GM23338 (cell line): ENCODE measurements around the gene SUCLG2. TPM values are rescaled to one million over a fixed set of nuclear protein-coding genes. Genes with fewer than 3 reads are reported as not detected.

Experiments
- ATAC-seq: fragments of 200-7000 bp; cut with Tn5 transposase; 3 replicates; pipeline ENCODE4 v1.9.1; 2020
- DNase-seq: peaks from one replicate; pipeline ENCODE4 v3.0.0-alpha.2; 2015; ENCODE audit warnings: low spot score
- H2AFZ ChIP-seq: fragments of 200-600 bp; sonication (generic); 2 replicates; pipeline ENCODE4 v1.8.0; 2016; ENCODE audit warnings: antibody characterized with exemption, mild to moderate bottlenecking, moderate library complexity
- H3F3A ChIP-seq: fragments of 200-600 bp; sonication (generic); replicated peaks from 2 replicates; pipeline ENCODE4 v1.8.0; 2017; ENCODE audit warnings: antibody characterized with exemption, mixed run types, low read depth
- H3K27ac ChIP-seq: fragments of 200-600 bp; sonication (generic); 2 replicates; pipeline ENCODE4 v1.6.1; 2016; ENCODE audit warnings: low read depth
- H3K27me3 ChIP-seq: fragments of 200-600 bp; sonication (generic); 2 replicates; pipeline ENCODE4 v1.8.0; 2016; ENCODE audit warnings: mild to moderate bottlenecking, mixed run types, moderate library complexity; ENCODE audit not compliant: insufficient read depth
- H3K36me3 ChIP-seq: fragments of 200-600 bp; sonication (generic); 2 replicates; pipeline ENCODE4 v1.8.0; 2016; ENCODE audit warnings: mild to moderate bottlenecking; ENCODE audit not compliant: insufficient read depth
- H3K4me1 ChIP-seq: fragments of 200-600 bp; sonication (generic); 2 replicates; pipeline ENCODE4 v1.8.0; 2016; ENCODE audit warnings: mild to moderate bottlenecking, moderate library complexity; ENCODE audit not compliant: insufficient read depth
- H3K4me2 ChIP-seq: fragments of 200-600 bp; sonication (generic); 2 replicates; pipeline ENCODE4 v1.7.1; 2017; ENCODE audit warnings: mixed run types
- H3K4me3 ChIP-seq: fragments of 200-600 bp; sonication (generic); 2 replicates; pipeline ENCODE4 v1.6.1; 2016; ENCODE audit warnings: mixed run types
- H3K79me2 ChIP-seq: fragments of 200-600 bp; sonication (generic); replicated peaks from 2 replicates; pipeline ENCODE4 v1.8.0; 2017; ENCODE audit warnings: mild to moderate bottlenecking; ENCODE audit not compliant: insufficient read depth
- H3K9me2 ChIP-seq: fragments of 200-600 bp; sonication (generic); 2 replicates; pipeline ENCODE4 v1.8.0; 2017; ENCODE audit not compliant: insufficient read depth
- H4K20me1 ChIP-seq: fragments of 200-600 bp; sonication (generic); replicated peaks from 2 replicates; pipeline ENCODE4 v1.8.0; 2017; ENCODE audit warnings: mild to moderate bottlenecking; ENCODE audit not compliant: insufficient read depth
- H3K27ac Mint-ChIP-seq: 2 replicates; pipeline ENCODE4 v1.8.0; 2020; ENCODE audit warnings: inconsistent platforms, mild to moderate bottlenecking, moderate library complexity, mixed read lengths
- H3K27me3 Mint-ChIP-seq: 3 replicates; pipeline ENCODE4 v1.8.0; 2022; ENCODE audit warnings: low read depth, mild to moderate bottlenecking, moderate library complexity, mixed read lengths, inconsistent platforms; ENCODE audit not compliant: insufficient read depth, poor library complexity
- H3K36me3 Mint-ChIP-seq: 3 replicates; pipeline ENCODE4 v1.8.0; 2021; ENCODE audit warnings: low read depth, mild to moderate bottlenecking, inconsistent platforms, moderate library complexity, mixed read lengths
- H3K4me1 Mint-ChIP-seq: 3 replicates; pipeline ENCODE4 v1.8.0; 2020; ENCODE audit warnings: mild to moderate bottlenecking, inconsistent platforms, mixed read lengths
- H3K4me3 Mint-ChIP-seq: 3 replicates; pipeline ENCODE4 v1.8.0; 2021; ENCODE audit warnings: moderate library complexity, mild to moderate bottlenecking, inconsistent platforms, mixed read lengths
- H3K9me3 Mint-ChIP-seq: 3 replicates; pipeline ENCODE4 v1.8.0; 2020; ENCODE audit warnings: moderate library complexity, mild to moderate bottlenecking, inconsistent platforms, mixed read lengths
- CREB1 ChIP-seq: fragments of 250-450 bp; sonication (Bioruptor Pico); IDR thresholded peaks from 2 replicates; pipeline ENCODE4 v1.5.0; 2020; ENCODE audit warnings: low read depth, mild to moderate bottlenecking, moderate library complexity
- CTCF ChIP-seq, 2 experiments: fragments of 200-600 bp in 1 of 2; sonication (generic) in 1 of 2; conservative IDR thresholded peaks; 2 replicates each; pipeline versions ENCODE4 v1.5.1 to v1.6.1; 2016 to 2017; ENCODE audit warnings: antibody characterized with exemption in 2 of 2, low read depth in 2 of 2, mild to moderate bottlenecking in 2 of 2, moderate library complexity in 1 of 2
- EZH2 ChIP-seq: fragments of 200-600 bp; sonication (generic); IDR thresholded peaks from one replicate; pipeline ENCODE4 v1.8.0; 2017; ENCODE audit warnings: antibody characterized with exemption, mild to moderate bottlenecking, low read depth; ENCODE audit not compliant: unreplicated experiment
- EZH2phosphoT487 ChIP-seq: fragments of 200-600 bp; sonication (generic); IDR thresholded peaks from one replicate; pipeline ENCODE4 v1.8.1; 2018; ENCODE audit warnings: antibody characterized with exemption; ENCODE audit not compliant: unreplicated experiment
- JUNB ChIP-seq: IDR thresholded peaks from one replicate; pipeline ENCODE4 v1.6.1; 2016; ENCODE audit warnings: antibody characterized with exemption; ENCODE audit not compliant: unreplicated experiment
- NANOG ChIP-seq: IDR thresholded peaks from 2 replicates; pipeline ENCODE4 v1.6.1; 2016; ENCODE audit warnings: antibody characterized with exemption, borderline replicate concordance
- STAT1 ChIP-seq: IDR thresholded peaks from one replicate; pipeline ENCODE4 v1.6.1; 2016; ENCODE audit warnings: antibody characterized with exemption; ENCODE audit not compliant: unreplicated experiment
- ZNF331 ChIP-seq: fragments of 250-450 bp; sonication (Bioruptor Pico); IDR thresholded peaks from 2 replicates; pipeline ENCODE4 v1.5.0; 2020; ENCODE audit warnings: low read depth, mild to moderate bottlenecking, moderate library complexity
- ZNF462 ChIP-seq: fragments of 250-450 bp; sonication (Bioruptor Pico); IDR thresholded peaks from 2 replicates; pipeline ENCODE4 v1.5.0; 2020; ENCODE audit warnings: mild to moderate bottlenecking, moderate library complexity
- polyA plus RNA-seq: library from polyadenylated mRNA; unstranded; fragments of >200 nt; fragmentation: Nextera tagmentation; extraction: Ambion mirVana; gene quantifications from 2 replicates; pipeline ENCODE4 v1.2.1, GENCODE V29; 2016
- total RNA-seq: library from RNA; depleted of rRNA; stranded (reverse); fragments of >200 nt; shearing (Covaris generic); gene quantifications from 2 replicates; pipeline ENCODE4 v1.2.3, GENCODE V29; 2014
- TF ChIP-seq, protein P1 (sequence below): IDR thresholded peaks from one replicate; pipeline ENCODE4 v1.6.1; 2018; ENCODE audit warnings: antibody characterized with exemption; ENCODE audit not compliant: unreplicated experiment

The SUCLG2 gene
- total and polyA plus RNA-seq, 2 experiments from 2014 or later: 29.3 to 39.0 TPM

- Histone ChIP-seq H3K79me2 (peaks cover 20% of the 10 kb centered on the region; the same call in 1 of the 2 replicates), H4K20me1 (no peaks in the 10 kb centered on the region), H3K27me3 (no peaks in the 10 kb centered on the region)
Observed at GRCh38 chr3:67624078-67624477, 30.3 kb downstream of the SUCLG2 start.

DNA sequence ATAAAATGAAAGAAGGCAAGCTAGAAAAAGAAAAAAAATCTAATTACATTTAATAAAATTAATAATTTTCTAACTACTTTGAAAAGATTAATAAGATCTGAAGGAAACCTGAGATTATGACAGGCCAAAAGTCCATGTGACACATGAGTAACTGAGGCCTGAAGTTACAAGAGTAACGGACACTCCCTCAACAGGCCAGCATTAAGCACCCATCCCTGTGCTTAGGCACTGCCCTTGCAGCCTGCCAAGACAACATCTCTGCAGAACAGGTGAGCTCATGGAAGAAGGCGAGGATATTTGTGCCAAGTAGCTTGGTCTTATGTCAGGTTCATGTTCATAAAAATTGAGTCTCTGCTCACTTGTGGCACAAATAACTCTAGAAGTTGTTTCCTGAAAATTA, 31.8 kb downstream of the SUCLG2 start:
- H3K36me3 Mint-ChIP-seq: peaks cover 22% of the 10 kb centered on the region
- peaks cover 6% of the 10 kb centered on the region; the same call in 1 of the 2 replicates for H3K79me2 ChIP-seq
- no peak for TF ChIP-seq ZNF462

More at GRCh38 chr3:67624078-67624477, 30.3 kb downstream of the SUCLG2 start:
- H3K4me3 ChIP-seq: no peak overlapping the region
- no peak overlapping the region for H2AFZ ChIP-seq
- Mint-ChIP-seq H3K36me3 (peaks cover 22% of the 10 kb centered on the region), H3K4me1 (peaks cover 14% of the 10 kb centered on the region), H3K9me3 (no peaks in the 10 kb centered on the region), H3K4me3 (no peak overlapping the region), H3K27me3 (peaks cover 5% of the 10 kb centered on the region), H3K27ac (no peak overlapping the region)
- TF ChIP-seq EZH2 (no peak), NANOG (no peak), EZH2phosphoT487 (no peak), ZNF331 (no peak), STAT1 (no peak), CREB1 (CRISPR knock-in tag) (no peak), CTCF (conservative IDR thresholded peaks at IDR 0.05; ENCODE audit: low read depth in 2 of 2) (no peak), JUNB (no peak)
- TF ChIP-seq, protein P1, sequence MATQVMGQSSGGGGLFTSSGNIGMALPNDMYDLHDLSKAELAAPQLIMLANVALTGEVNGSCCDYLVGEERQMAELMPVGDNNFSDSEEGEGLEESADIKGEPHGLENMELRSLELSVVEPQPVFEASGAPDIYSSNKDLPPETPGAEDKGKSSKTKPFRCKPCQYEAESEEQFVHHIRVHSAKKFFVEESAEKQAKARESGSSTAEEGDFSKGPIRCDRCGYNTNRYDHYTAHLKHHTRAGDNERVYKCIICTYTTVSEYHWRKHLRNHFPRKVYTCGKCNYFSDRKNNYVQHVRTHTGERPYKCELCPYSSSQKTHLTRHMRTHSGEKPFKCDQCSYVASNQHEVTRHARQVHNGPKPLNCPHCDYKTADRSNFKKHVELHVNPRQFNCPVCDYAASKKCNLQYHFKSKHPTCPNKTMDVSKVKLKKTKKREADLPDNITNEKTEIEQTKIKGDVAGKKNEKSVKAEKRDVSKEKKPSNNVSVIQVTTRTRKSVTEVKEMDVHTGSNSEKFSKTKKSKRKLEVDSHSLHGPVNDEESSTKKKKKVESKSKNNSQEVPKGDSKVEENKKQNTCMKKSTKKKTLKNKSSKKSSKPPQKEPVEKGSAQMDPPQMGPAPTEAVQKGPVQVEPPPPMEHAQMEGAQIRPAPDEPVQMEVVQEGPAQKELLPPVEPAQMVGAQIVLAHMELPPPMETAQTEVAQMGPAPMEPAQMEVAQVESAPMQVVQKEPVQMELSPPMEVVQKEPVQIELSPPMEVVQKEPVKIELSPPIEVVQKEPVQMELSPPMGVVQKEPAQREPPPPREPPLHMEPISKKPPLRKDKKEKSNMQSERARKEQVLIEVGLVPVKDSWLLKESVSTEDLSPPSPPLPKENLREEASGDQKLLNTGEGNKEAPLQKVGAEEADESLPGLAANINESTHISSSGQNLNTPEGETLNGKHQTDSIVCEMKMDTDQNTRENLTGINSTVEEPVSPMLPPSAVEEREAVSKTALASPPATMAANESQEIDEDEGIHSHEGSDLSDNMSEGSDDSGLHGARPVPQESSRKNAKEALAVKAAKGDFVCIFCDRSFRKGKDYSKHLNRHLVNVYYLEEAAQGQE: no peak
- H3K9me2 ChIP-seq: no peaks in the 10 kb centered on the region
- ATAC-seq: no peak
- H3K27ac ChIP-seq: no peak overlapping the region
- peaks cover 15% of the 10 kb centered on the region for H3K4me1 ChIP-seq
- no peaks in the 10 kb centered on the region for H3K36me3 ChIP-seq
- no peak for DNase-seq
- no peak overlapping the region for H3K4me2 ChIP-seq
- no peaks in the 10 kb centered on the region for H3F3A ChIP-seq

More for the DNA sequence above, 31.8 kb downstream of the SUCLG2 start:
- H3K4me3 Mint-ChIP-seq: no peak overlapping the region
- no peak for ATAC-seq
- Histone ChIP-seq H3K4me1 (peaks cover 10% of the 10 kb centered on the region), H3K4me3 (no peak overlapping the region), H3F3A (no peaks in the 10 kb centered on the region), H3K27me3 (no peaks in the 10 kb centered on the region), H2AFZ (no peak overlapping the region), H4K20me1 (no peaks in the 10 kb centered on the region), H3K27ac (no peak overlapping the region), H3K9me2 (no peaks in the 10 kb centered on the region), H3K36me3 (no peaks in the 10 kb centered on the region), H3K4me2 (no peak overlapping the region)
- H3K4me1 Mint-ChIP-seq: peaks cover 9% of the 10 kb centered on the region
- no peaks in the 10 kb centered on the region for H3K9me3 Mint-ChIP-seq
- DNase-seq: no peak
- peaks cover 5% of the 10 kb centered on the region for H3K27me3 Mint-ChIP-seq
- H3K27ac Mint-ChIP-seq: no peak overlapping the region
